Omental fat pad (tissue), 4 donors: ENCODE results near the gene SGK1. TPM values are rescaled to one million over a fixed set of nuclear protein-coding genes. Genes with fewer than 3 reads are reported as not detected.

Experiments used
- ATAC-seq: fragments of 150-250 bp; one replicate; pipeline ENCODE4 v1.9.1; 2016; ENCODE audit warnings: mild to moderate bottlenecking, moderate library complexity; ENCODE audit not compliant: low FRiP score
- DNase-seq: peaks from one replicate; pipeline ENCODE4 v3.0.0-alpha.2; 2019; ENCODE audit warnings: low spot score
- CTCF ChIP-seq, 3 donors: fragments of 450-650 bp; IDR thresholded peaks; one replicate each; pipeline ENCODE4 v1.5.1; 2016 to 2017; ENCODE audit warnings: antibody characterized with exemption in 3 of 3, mild to moderate bottlenecking in 3 of 3, moderate library complexity in 2 of 3
- total RNA-seq, 4 donors: library from RNA; depleted of rRNA; stranded (reverse); fragments of >200 nt; gene quantifications; one replicate each; pipeline ENCODE4 v1.1.0, GENCODE V29; 2016

SGK1 gene
- total RNA-seq, 4 donors from 2014 or later = 355 to 1,386 (median 540) TPM

- TF ChIP-seq CTCF (IDR thresholded peaks at IDR 0.05) = no peak
- DNase-seq (no peak), ATAC-seq (no peak)
These were observed 70.6 kb downstream of the SGK1 start for GRCh38 chr6:134247231-134247833.

GRCh38 chr6:134245706-134246105 lies 72.2 kb downstream of the SGK1 start:
- ATAC-seq (no peak), DNase-seq (no peak)
- no peak for TF ChIP-seq CTCF (IDR thresholded peaks at IDR 0.05)

- no peak for ATAC-seq
- DNase-seq = no peak
- no peak for TF ChIP-seq CTCF (IDR thresholded peaks at IDR 0.05)
These were observed 72.9 kb downstream of the SGK1 start for GRCh38 chr6:134245041-134245440.

- ATAC-seq (no peak), DNase-seq (peak; percentile 47)
- no peak for TF ChIP-seq CTCF (IDR thresholded peaks at IDR 0.05)
These were observed 77.1 kb downstream of the SGK1 start for GRCh38 chr6:134240665-134241431.

- TF ChIP-seq CTCF (IDR thresholded peaks at IDR 0.05) = no peak
- DNase-seq (no peak), ATAC-seq (no peak)
These were observed 78.7 kb downstream of the SGK1 start for GRCh38 chr6:134238960-134239795.

GRCh38 chr6:134238006-134238405 lies 79.9 kb downstream of the SGK1 start:
- no peak for DNase-seq
- no peak for ATAC-seq
- no peak for TF ChIP-seq CTCF (IDR thresholded peaks at IDR 0.05)
